RWPE2 (cell line): Measurements from ENCODE around the gene WWP2.
"Not testable (repeated sequence)": the region's sequence is repeated elsewhere in the genome, so short reads cannot be mapped to it uniquely, and the experiment has no call there.

Source experiments
- ATAC-seq: fragments of 200-7000 bp; cut with Tn5 transposase; 3 replicates; pipeline ENCODE4 v1.9.1; 2021; ENCODE audit warnings: low read depth
- DNase-seq: peaks from one replicate; pipeline ENCODE4 v3.0.0-alpha.2; 2020; ENCODE audit warnings: low spot score
- H3K27ac ChIP-seq: fragments of 450-650 bp; 2 replicates; pipeline ENCODE4 v1.5.1; 2017; ENCODE audit warnings: mild to moderate bottlenecking; ENCODE audit not compliant: poor library complexity, severe bottlenecking
- H3K27me3 ChIP-seq: fragments of 250-450 bp; sonication (Bioruptor Pico); 2 replicates; pipeline ENCODE4 v1.5.1; 2021; ENCODE audit warnings: mild to moderate bottlenecking, moderate library complexity; ENCODE audit not compliant: insufficient read depth, poor library complexity, severe bottlenecking
- H3K36me3 ChIP-seq: fragments of 250-450 bp; sonication (Bioruptor Pico); 2 replicates; pipeline ENCODE4 v1.5.1; 2020; ENCODE audit warnings: low read depth, mild to moderate bottlenecking, moderate library complexity
- H3K4me1 ChIP-seq: fragments of 250-450 bp; sonication (Bioruptor Pico); 2 replicates; pipeline ENCODE4 v1.5.1; 2021; ENCODE audit warnings: mild to moderate bottlenecking, moderate library complexity; ENCODE audit not compliant: insufficient read depth, poor library complexity, severe bottlenecking
- H3K4me3 ChIP-seq: fragments of 250-450 bp; sonication (Bioruptor Pico); 2 replicates; pipeline ENCODE4 v1.5.1; 2021; ENCODE audit warnings: mild to moderate bottlenecking, moderate library complexity; ENCODE audit not compliant: severe bottlenecking
- H3K9me3 ChIP-seq: fragments of 250-450 bp; sonication (Bioruptor Pico); 2 replicates; pipeline ENCODE4 v1.5.1; 2021; ENCODE audit warnings: mild to moderate bottlenecking, moderate library complexity; ENCODE audit not compliant: severe bottlenecking

Gene WWP2

DNA sequence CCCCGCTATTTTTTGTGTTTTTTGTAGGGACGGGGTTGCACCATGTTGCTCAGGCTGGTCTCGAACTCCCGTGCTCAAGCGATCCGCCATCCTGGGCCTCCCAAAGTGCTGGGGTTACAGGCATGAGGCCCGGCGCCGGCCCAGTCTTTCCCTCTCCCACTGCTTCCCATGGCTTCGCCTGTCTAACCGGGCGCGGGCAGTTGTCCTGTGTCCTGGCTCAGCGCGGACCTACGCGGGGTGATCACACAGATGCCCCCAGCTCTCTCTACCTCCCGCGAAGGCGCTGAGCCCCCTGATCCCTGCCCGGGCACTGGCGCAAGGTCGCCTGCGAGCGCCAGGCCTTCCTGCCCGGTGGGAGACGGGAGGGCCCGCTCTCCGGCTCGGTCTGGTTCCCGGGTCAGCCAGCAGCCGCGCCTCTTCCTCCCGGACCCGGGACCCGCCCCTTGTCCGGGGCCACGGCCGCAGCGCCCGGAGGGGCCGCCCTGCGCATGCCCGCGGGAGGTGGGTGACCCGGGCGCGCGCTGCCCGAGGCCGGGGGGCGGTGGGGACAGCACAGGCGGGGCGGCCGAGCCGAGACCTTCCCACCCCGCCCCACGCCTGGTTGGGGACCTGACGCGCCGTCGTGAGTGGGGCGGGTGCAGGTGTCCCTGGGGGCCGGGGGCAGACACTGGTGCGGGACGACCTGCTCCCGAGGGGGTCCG, 203.0 kb downstream of the WWP2 start:
- not testable (repeated sequence) for H3K36me3 ChIP-seq, H3K27ac ChIP-seq, DNase-seq, H3K9me3 ChIP-seq, H3K4me1 ChIP-seq, H3K27me3 ChIP-seq
- ATAC-seq = peak; percentile 71
- H3K4me3 ChIP-seq = peak overlapping the region; percentile 19

DNA sequence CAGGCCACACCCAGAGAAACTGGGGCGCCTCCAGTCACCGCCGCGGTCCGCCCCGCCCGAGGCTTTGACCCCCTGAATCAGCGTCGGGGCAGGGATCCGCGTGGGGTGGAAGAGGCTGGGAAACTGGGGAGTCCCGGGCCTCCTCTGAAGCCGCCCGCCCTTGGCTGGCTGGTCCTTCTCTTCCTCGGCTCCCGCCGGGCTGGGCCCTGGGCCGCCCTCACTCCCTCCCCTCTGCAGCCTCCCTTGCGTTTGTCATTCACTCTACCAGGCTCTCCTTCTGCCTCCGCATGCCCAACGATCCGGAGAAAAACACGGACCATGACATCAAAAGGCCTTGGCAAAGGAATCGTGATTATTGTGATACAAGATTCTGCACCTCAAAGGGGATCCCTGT, 203.5 kb downstream of the WWP2 start:
- not testable (repeated sequence) for H3K27ac ChIP-seq, H3K27me3 ChIP-seq, H3K4me3 ChIP-seq, DNase-seq, ATAC-seq, H3K9me3 ChIP-seq, H3K36me3 ChIP-seq, H3K4me1 ChIP-seq

GRCh38 chr16:69967688-69968087, 205.6 kb downstream of the WWP2 start:
- not testable (repeated sequence) for DNase-seq, ATAC-seq, H3K9me3 ChIP-seq, H3K27me3 ChIP-seq, H3K4me3 ChIP-seq, H3K4me1 ChIP-seq, H3K36me3 ChIP-seq, H3K27ac ChIP-seq

- DNase-seq, H3K4me3 ChIP-seq, H3K27ac ChIP-seq, H3K4me1 ChIP-seq, ATAC-seq, H3K9me3 ChIP-seq, H3K36me3 ChIP-seq, H3K27me3 ChIP-seq: not testable (repeated sequence)
Observed at GRCh38 chr16:69968125-69968524, 206.0 kb downstream of the WWP2 start.

GRCh38 chr16:69969657-69970056, 207.5 kb downstream of the WWP2 start:
- H3K4me1 ChIP-seq, H3K4me3 ChIP-seq, H3K36me3 ChIP-seq, H3K9me3 ChIP-seq, DNase-seq, ATAC-seq, H3K27me3 ChIP-seq, H3K27ac ChIP-seq: not testable (repeated sequence)

- not testable (repeated sequence) for H3K36me3 ChIP-seq, H3K4me1 ChIP-seq, H3K27ac ChIP-seq, H3K9me3 ChIP-seq, DNase-seq, H3K27me3 ChIP-seq, H3K4me3 ChIP-seq, ATAC-seq
Observed at GRCh38 chr16:69972120-69972519, 210.0 kb downstream of the WWP2 start.

- not testable (repeated sequence) for H3K9me3 ChIP-seq, DNase-seq
Observed at GRCh38 chr16:69972935-69973334, 210.8 kb downstream of the WWP2 start.

GRCh38 chr16:69985196-69985595, 223.1 kb downstream of the WWP2 start:
- H3K27ac ChIP-seq, H3K4me3 ChIP-seq, H3K9me3 ChIP-seq, DNase-seq, ATAC-seq, H3K4me1 ChIP-seq, H3K27me3 ChIP-seq, H3K36me3 ChIP-seq: not testable (repeated sequence)

More at GRCh38 chr16:69972935-69973334, 210.8 kb downstream of the WWP2 start:
- H3K4me3 ChIP-seq, H3K27ac ChIP-seq, ATAC-seq, H3K36me3 ChIP-seq, H3K27me3 ChIP-seq, H3K4me1 ChIP-seq: not testable (repeated sequence)
